ENCODE measurements around the gene PDLIM1.

Gene PDLIM1

GRCh38 chr10:95315509-95315908, 24.7 kb upstream of the PDLIM1 start:
- TF ChIP-seq CTCF (IDR thresholded peaks at IDR 0.05; ENCODE audit: low read length, missing control alignments), result no peak
- H3K4me3 ChIP-seq (replicated peaks; ENCODE audit: low read depth, low read length), result no peak overlapping the region
- no peak for DNase-seq (ENCODE audit: low read depth)

- DNase-seq (ENCODE audit: low read depth), result no peak
- TF ChIP-seq CTCF (IDR thresholded peaks at IDR 0.05; ENCODE audit: low read length, missing control alignments), result no peak
- no peak overlapping the region for H3K4me3 ChIP-seq (replicated peaks; ENCODE audit: low read depth, low read length)
Measured at GRCh38 chr10:95314192-95314918, 23.6 kb upstream of the PDLIM1 start.

GRCh38 chr10:95312986-95313495, 22.2 kb upstream of the PDLIM1 start:
- TF ChIP-seq CTCF (IDR thresholded peaks at IDR 0.05; ENCODE audit: low read length, missing control alignments), result no peak
- H3K4me3 ChIP-seq (replicated peaks; ENCODE audit: low read depth, low read length), result no peak overlapping the region
- no peak for DNase-seq (ENCODE audit: low read depth)

- TF ChIP-seq CTCF (IDR thresholded peaks at IDR 0.05; ENCODE audit: low read length, missing control alignments), result no peak
- no peak overlapping the region for H3K4me3 ChIP-seq (replicated peaks; ENCODE audit: low read depth, low read length)
- DNase-seq (ENCODE audit: low read depth), result peak; percentile 44
Measured at GRCh38 chr10:95312257-95312656, 21.5 kb upstream of the PDLIM1 start.

GRCh38 chr10:95309958-95310357, 19.2 kb upstream of the PDLIM1 start:
- TF ChIP-seq CTCF (IDR thresholded peaks at IDR 0.05; ENCODE audit: low read length, missing control alignments), result no peak
- no peak overlapping the region for H3K4me3 ChIP-seq (replicated peaks; ENCODE audit: low read depth, low read length)
- DNase-seq (ENCODE audit: low read depth), result no peak

GRCh38 chr10:95308389-95309302, 17.8 kb upstream of the PDLIM1 start:
- no peak for TF ChIP-seq CTCF (IDR thresholded peaks at IDR 0.05; ENCODE audit: low read length, missing control alignments)
- no peak overlapping the region for H3K4me3 ChIP-seq (replicated peaks; ENCODE audit: low read depth, low read length)
- DNase-seq (ENCODE audit: low read depth), result peak; percentile 98
